HCT116 (cell line): ENCODE measurements around the gene MMP23B. TPM values are rescaled to one million over a fixed set of nuclear protein-coding genes. Genes with fewer than 3 reads are reported as not detected.

ENCODE experiments used
- ATAC-seq: fragments of 200-7000 bp; cut with Tn5 transposase; 2 replicates; pipeline ENCODE4 v1.9.1; 2020; ENCODE audit warnings: mild to moderate bottlenecking, moderate library complexity
- BruUV-seq: library from RNA; stranded (reverse); fragments of 400-500 nt; replicated peaks from 2 replicates; lab custom pipeline; 2021; lab: Mats Ljungman, UMichigan
- CTCF ChIA-PET: fragments of 300-600 bp; sonication (Branson Sonifier 250); formaldehyde crosslinking; loops from one replicate; lab custom pipeline; 2021; ENCODE audit warnings: antibody characterized with exemption; lab: Charles Lee
- POLR2A ChIA-PET: fragments of 300-600, 350-600 bp; sonication (Branson Sonifier 250); formaldehyde crosslinking; loops from one replicate; lab custom pipeline; 2021; ENCODE audit warnings: antibody characterized with exemption; lab: Charles Lee
- RAD21 ChIA-PET, 2 experiments: fragments of 300-600 bp; sonication (Branson Sonifier 250); formaldehyde crosslinking; loops; one replicate each; lab custom pipeline; 2023; ENCODE audit warnings: low total read pairs in 2 of 2; ENCODE audit not compliant: uncharacterized antibody in 2 of 2, unreplicated experiment in 2 of 2, low non-redundant PET in 1 of 2; lab: Charles Lee
- DNase-seq: peaks from one replicate; pipeline ENCODE4 v3.0.0-alpha.2; 2010; ENCODE audit warnings: low read depth, low spot score
- H2AFZ ChIP-seq: fragments of 200-600 bp; shearing (Covaris generic), sonication (generic); 2 replicates; pipeline ENCODE4 v1.6.1; 2017; ENCODE audit warnings: low read depth, mixed run types, mixed read lengths, antibody characterized with exemption, low read length; ENCODE audit not compliant: poor library complexity, severe bottlenecking
- H3K27ac ChIP-seq: 2 replicates; pipeline ENCODE4 v1.5.1; 2012; ENCODE audit warnings: low read depth, low read length
- H3K27me3 ChIP-seq: fragments of 200-600 bp; sonication (generic); 2 replicates; pipeline ENCODE4 v1.6.1; 2016; ENCODE audit warnings: mixed run types, low read length, mixed read lengths; ENCODE audit not compliant: insufficient read depth
- H3K36me3 ChIP-seq, 2 experiments: fragments of 200-500 bp in 1 of 2; fragments of 200-600 bp in 1 of 2; sonication (Bioruptor generic) in 1 of 2; sonication (generic) in 1 of 2; 2 replicates each; pipeline versions ENCODE4 v1.5.1 to v1.6.1; 2014 to 2016; ENCODE audit warnings: low read length in 2 of 2, inconsistent platforms in 1 of 2, mixed read lengths in 1 of 2, mixed run types in 1 of 2; ENCODE audit not compliant: insufficient read depth in 2 of 2, control insufficient read depth in 1 of 2
- H3K4me1 ChIP-seq, 2 experiments: fragments of 200-600 bp in 1 of 2; sonication (generic) in 1 of 2; 2 replicates each; pipeline versions ENCODE4 v1.5.1 to v1.6.1; 2012 to 2017; ENCODE audit warnings: low read length in 2 of 2, inconsistent platforms in 1 of 2, mild to moderate bottlenecking in 1 of 2, mixed read lengths in 1 of 2, mixed run types in 1 of 2, moderate library complexity in 1 of 2; ENCODE audit not compliant: insufficient read depth in 2 of 2, control insufficient read depth in 1 of 2
- H3K4me2 ChIP-seq: fragments of 200-600 bp; sonication (generic); 2 replicates; pipeline ENCODE4 v1.6.1; 2017; ENCODE audit warnings: mixed run types, low read length, mixed read lengths
- H3K4me3 ChIP-seq, 2 experiments: fragments of 200-600 bp in 1 of 2; sonication (generic) in 1 of 2; replicated peaks in 1 of 2; 2 replicates each; pipeline ENCODE4 v1.5.1; 2011 to 2016; ENCODE audit warnings: low read length in 2 of 2, control low read depth in 1 of 2, low read depth in 1 of 2, mild to moderate bottlenecking in 1 of 2, mixed read lengths in 1 of 2, mixed run types in 1 of 2
- H3K79me2 ChIP-seq: fragments of 200-600 bp; sonication (generic); 2 replicates; pipeline ENCODE4 v1.6.1; 2017; ENCODE audit warnings: mild to moderate bottlenecking, mixed run types, low read length, moderate library complexity, mixed read lengths; ENCODE audit not compliant: insufficient read depth
- H3K9ac ChIP-seq: fragments of 200-600 bp; sonication (generic); 2 replicates; pipeline ENCODE4 v1.6.1; 2016; ENCODE audit warnings: low read length, mixed read lengths
- H3K9me2 ChIP-seq: fragments of 200-600 bp; sonication (generic), shearing (Covaris generic); 2 replicates; pipeline ENCODE4 v1.6.1; 2017; ENCODE audit warnings: mixed run types, mild to moderate bottlenecking, moderate library complexity; ENCODE audit not compliant: insufficient read depth
- H3K9me3 ChIP-seq, 2 experiments: fragments of 200-500 bp in 1 of 2; fragments of 200-600 bp in 1 of 2; sonication (Bioruptor generic) in 1 of 2; sonication (generic) in 1 of 2; 2 replicates each; pipeline ENCODE4 v1.6.1; 2014 to 2017; ENCODE audit warnings: low read length in 2 of 2, mixed read lengths in 2 of 2, inconsistent platforms in 1 of 2, low read depth in 1 of 2, mild to moderate bottlenecking in 1 of 2, mixed run types in 1 of 2, moderate library complexity in 1 of 2; ENCODE audit not compliant: control insufficient read depth in 1 of 2, insufficient read depth in 1 of 2
- H4K20me1 ChIP-seq: fragments of 200-600 bp; sonication (generic), shearing (Covaris generic); 2 replicates; pipeline ENCODE4 v1.6.1; 2017; ENCODE audit warnings: mixed run types, mild to moderate bottlenecking, moderate library complexity; ENCODE audit not compliant: insufficient read depth
- CBX3 ChIP-seq: IDR thresholded peaks from 2 replicates; pipeline ENCODE4 v1.6.1; 2012; ENCODE audit warnings: low read depth
- CEBPB ChIP-seq: IDR thresholded peaks from 2 replicates; pipeline ENCODE4 v1.6.1; 2012; ENCODE audit warnings: low read depth
- EGR1 ChIP-seq: IDR thresholded peaks from 2 replicates; pipeline ENCODE4 v1.6.1; 2012; ENCODE audit warnings: low read depth
- ELF1 ChIP-seq: IDR thresholded peaks from 2 replicates; pipeline ENCODE4 v1.6.1; 2012; ENCODE audit warnings: low read depth, borderline replicate concordance
- EZH2 ChIP-seq: fragments of 200-600 bp; sonication (generic); IDR thresholded peaks from 2 replicates; pipeline ENCODE4 v1.6.1; 2017; ENCODE audit warnings: antibody characterized with exemption, mixed run types
- FOSL1 ChIP-seq: IDR thresholded peaks from 2 replicates; pipeline ENCODE4 v1.6.1; 2012; ENCODE audit warnings: low read depth
- JUND ChIP-seq: IDR thresholded peaks from 2 replicates; pipeline ENCODE4 v1.6.1; 2012
- MAX ChIP-seq: IDR thresholded peaks from 2 replicates; pipeline ENCODE4 v1.6.1; 2012
- POLR2A ChIP-seq: IDR thresholded peaks from 2 replicates; pipeline ENCODE4 v1.7.0; 2011; ENCODE audit warnings: borderline replicate concordance; ENCODE audit not compliant: insufficient read depth, insufficient read length; ENCODE audit errors: extremely low read depth
- POLR2AphosphoS5 ChIP-seq: IDR thresholded peaks from 2 replicates; pipeline ENCODE4 v1.6.1; 2011; ENCODE audit warnings: mild to moderate bottlenecking, low read depth, low read length, moderate library complexity
- SIN3A ChIP-seq: IDR thresholded peaks from 2 replicates; pipeline ENCODE4 v1.6.1; 2012; ENCODE audit warnings: low read depth
- SRF ChIP-seq: IDR thresholded peaks from 2 replicates; pipeline ENCODE4 v1.6.1; 2012; ENCODE audit warnings: low read depth
- TCF7L2 ChIP-seq: IDR thresholded peaks from 2 replicates; pipeline ENCODE4 v1.7.0; 2011; ENCODE audit warnings: borderline replicate concordance, inconsistent platforms; ENCODE audit not compliant: insufficient read depth, insufficient read length; ENCODE audit errors: extremely low read depth
- ZBTB33 ChIP-seq: IDR thresholded peaks from 2 replicates; pipeline ENCODE4 v1.6.1; 2011; ENCODE audit warnings: mild to moderate bottlenecking, low read length, moderate library complexity; ENCODE audit not compliant: insufficient replicate concordance; ENCODE audit errors: extremely low read depth
- ZFX ChIP-seq: fragments of 450-650 bp; IDR thresholded peaks from 2 replicates; pipeline ENCODE4 v1.6.1; 2017
- ZNF274 ChIP-seq: fragments of 200-500 bp; sonication (Bioruptor generic); IDR thresholded peaks from 2 replicates; pipeline ENCODE4 v1.6.1; 2014; ENCODE audit warnings: mild to moderate bottlenecking, low read depth, low read length, inconsistent platforms
- intact Hi-C: fragments of 100-400 bp; cut with micrococcal nuclease; formaldehyde crosslinking; loops from 2 replicates; pipeline ENCODE4 v1.10.0; 2022
- total RNA-seq: library from RNA; stranded (reverse); gene quantifications from one replicate; pipeline ENCODE4 v1.2.1, GENCODE V29; 2021; ENCODE audit not compliant: unreplicated experiment
- TF ChIP-seq, protein P1 (sequence below), 3 experiments: fragments of 200-600 bp in 1 of 3; sonication (generic) in 1 of 3; IDR thresholded peaks in 2 of 3; conservative IDR thresholded peaks in 1 of 3; 2 replicates each; pipeline ENCODE4 v1.5.1; 2012 to 2017; ENCODE audit warnings: low read depth in 2 of 3, low read length in 2 of 3, antibody characterized with exemption in 1 of 3, borderline replicate concordance in 1 of 3, control low read depth in 1 of 3, mild to moderate bottlenecking in 1 of 3, mixed read lengths in 1 of 3, mixed run types in 1 of 3, moderate library complexity in 1 of 3; ENCODE audit not compliant: insufficient read depth in 1 of 3
- TF ChIP-seq, protein P2 (sequence below): IDR thresholded peaks from 2 replicates; pipeline ENCODE4 v1.6.1; 2012; ENCODE audit warnings: low read depth

Gene MMP23B
- total RNA-seq, 1 experiment from 2014 or later = 8.7 TPM

DNA sequence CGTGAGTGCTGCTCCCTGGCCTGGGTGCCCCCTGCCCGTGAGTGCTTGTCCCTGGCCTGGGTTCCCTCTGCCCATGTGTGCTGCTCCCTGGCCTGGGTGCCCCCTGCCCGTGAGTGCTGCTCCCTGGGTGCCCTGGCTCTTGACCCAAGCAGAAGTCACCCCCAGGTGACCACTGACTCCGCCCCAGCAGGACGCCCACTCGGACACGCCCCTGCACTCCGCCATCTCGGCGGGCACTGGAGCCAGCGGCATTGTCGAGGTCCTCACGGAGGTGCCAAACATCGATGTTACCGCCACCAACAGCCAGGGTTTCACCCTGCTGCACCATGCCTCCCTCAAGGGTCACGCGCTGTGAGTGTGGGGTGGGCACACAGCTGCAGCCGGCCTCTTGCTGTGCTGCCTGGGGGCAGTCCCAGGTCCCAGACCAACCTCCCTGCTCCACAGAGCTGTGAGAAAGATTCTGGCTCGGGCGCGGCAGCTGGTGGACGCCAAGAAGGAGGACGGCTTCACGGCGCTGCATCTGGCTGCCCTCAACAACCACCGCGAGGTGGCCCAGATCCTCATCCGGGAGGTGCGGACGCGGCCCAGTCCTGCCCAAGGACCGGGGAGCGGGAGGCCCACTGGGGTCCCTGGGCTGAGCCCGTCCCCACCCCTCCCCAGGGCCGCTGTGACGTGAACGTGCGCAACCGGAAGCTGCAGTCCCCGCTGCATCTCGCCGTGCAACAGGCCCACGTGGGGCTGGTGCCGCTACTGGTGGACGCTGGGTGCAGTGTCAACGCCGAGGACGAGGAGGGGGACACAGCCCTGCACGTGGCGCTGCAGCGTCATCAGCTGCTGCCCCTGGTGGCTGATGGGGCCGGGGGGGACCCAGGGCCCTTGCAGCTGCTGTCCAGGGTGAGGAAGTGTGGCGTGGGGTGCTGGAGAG lies 3.9 kb upstream of the MMP23B start:
- Histone ChIP-seq H3K79me2 (peaks cover 13% of the 10 kb centered on the region; the same call in 1 of the 2 replicates), H3K27me3 (no peaks in the 10 kb centered on the region), H3K4me3 (peak overlapping the region; percentile 69 to 88), H2AFZ (no peak overlapping the region), H3K4me1 (peaks cover 4 to 38% of the 10 kb centered on the region in 2 experiments), H3K36me3 (no peaks in the 10 kb centered on the region), H4K20me1 (no peaks in the 10 kb centered on the region), H3K4me2 (peak overlapping the region; percentile 84), H3K27ac (peak overlapping the region; percentile 99), H3K9ac (peak overlapping the region; percentile 86), H3K9me2 (no peaks in the 10 kb centered on the region), H3K9me3 (no peaks in the 10 kb centered on the region)
- DNase-seq = peak; percentile 48
- CTCF ChIA-PET = interaction anchor here (1.1 to 1.6 kb wide), 5 partner anchors 8 to 281 kb away, joined by 3 to 6 read pairs (median 5); partner anchors contain the start of gene MIB2
- TSS peak; percentile 94 for BruUV-seq
- POLR2A ChIA-PET = interaction anchor here (0.8 to 2.4 kb wide), 3 partner anchors 10 to 118 kb away, joined by 3 to 15 read pairs (median 6); partner anchors contain the start of gene MIB2
- intact Hi-C loops = no loop called here
- RAD21 ChIA-PET = no interaction called here
- ATAC-seq = peak; percentile 54
- TF ChIP-seq EGR1 (no peak), ZFX (0 out of 2 replicates have a peak, but pooled peaks have one; percentile 5), MAX (no peak), EZH2 (no peak), CBX3 (no peak), SRF (no peak), ELF1 (no peak), SIN3A (no peak), JUND (no peak), FOSL1 (no peak), TCF7L2 (peak; percentile 9), CEBPB (no peak), POLR2A (peak; percentile 35), ZBTB33 (no peak), ZNF274 (no peak), POLR2AphosphoS5 (peak; percentile 39; the same call in 1 of the 2 replicates)
- TF ChIP-seq, protein P1, sequence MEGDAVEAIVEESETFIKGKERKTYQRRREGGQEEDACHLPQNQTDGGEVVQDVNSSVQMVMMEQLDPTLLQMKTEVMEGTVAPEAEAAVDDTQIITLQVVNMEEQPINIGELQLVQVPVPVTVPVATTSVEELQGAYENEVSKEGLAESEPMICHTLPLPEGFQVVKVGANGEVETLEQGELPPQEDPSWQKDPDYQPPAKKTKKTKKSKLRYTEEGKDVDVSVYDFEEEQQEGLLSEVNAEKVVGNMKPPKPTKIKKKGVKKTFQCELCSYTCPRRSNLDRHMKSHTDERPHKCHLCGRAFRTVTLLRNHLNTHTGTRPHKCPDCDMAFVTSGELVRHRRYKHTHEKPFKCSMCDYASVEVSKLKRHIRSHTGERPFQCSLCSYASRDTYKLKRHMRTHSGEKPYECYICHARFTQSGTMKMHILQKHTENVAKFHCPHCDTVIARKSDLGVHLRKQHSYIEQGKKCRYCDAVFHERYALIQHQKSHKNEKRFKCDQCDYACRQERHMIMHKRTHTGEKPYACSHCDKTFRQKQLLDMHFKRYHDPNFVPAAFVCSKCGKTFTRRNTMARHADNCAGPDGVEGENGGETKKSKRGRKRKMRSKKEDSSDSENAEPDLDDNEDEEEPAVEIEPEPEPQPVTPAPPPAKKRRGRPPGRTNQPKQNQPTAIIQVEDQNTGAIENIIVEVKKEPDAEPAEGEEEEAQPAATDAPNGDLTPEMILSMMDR (IDR thresholded peaks at IDR 0.05 in 2 of 3, conservative IDR thresholded peaks at IDR 0.05 in 1 of 3; ENCODE audit: borderline replicate concordance in 1 of 3, insufficient read depth in 1 of 3, low read depth in 2 of 3, low read length in 2 of 3) = 0 out of 6 replicates have a peak, but pooled peaks of 1 of the 3 experiments have one; percentile 4
- TF ChIP-seq, protein P2, sequence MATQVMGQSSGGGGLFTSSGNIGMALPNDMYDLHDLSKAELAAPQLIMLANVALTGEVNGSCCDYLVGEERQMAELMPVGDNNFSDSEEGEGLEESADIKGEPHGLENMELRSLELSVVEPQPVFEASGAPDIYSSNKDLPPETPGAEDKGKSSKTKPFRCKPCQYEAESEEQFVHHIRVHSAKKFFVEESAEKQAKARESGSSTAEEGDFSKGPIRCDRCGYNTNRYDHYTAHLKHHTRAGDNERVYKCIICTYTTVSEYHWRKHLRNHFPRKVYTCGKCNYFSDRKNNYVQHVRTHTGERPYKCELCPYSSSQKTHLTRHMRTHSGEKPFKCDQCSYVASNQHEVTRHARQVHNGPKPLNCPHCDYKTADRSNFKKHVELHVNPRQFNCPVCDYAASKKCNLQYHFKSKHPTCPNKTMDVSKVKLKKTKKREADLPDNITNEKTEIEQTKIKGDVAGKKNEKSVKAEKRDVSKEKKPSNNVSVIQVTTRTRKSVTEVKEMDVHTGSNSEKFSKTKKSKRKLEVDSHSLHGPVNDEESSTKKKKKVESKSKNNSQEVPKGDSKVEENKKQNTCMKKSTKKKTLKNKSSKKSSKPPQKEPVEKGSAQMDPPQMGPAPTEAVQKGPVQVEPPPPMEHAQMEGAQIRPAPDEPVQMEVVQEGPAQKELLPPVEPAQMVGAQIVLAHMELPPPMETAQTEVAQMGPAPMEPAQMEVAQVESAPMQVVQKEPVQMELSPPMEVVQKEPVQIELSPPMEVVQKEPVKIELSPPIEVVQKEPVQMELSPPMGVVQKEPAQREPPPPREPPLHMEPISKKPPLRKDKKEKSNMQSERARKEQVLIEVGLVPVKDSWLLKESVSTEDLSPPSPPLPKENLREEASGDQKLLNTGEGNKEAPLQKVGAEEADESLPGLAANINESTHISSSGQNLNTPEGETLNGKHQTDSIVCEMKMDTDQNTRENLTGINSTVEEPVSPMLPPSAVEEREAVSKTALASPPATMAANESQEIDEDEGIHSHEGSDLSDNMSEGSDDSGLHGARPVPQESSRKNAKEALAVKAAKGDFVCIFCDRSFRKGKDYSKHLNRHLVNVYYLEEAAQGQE = no peak
